HG03354 (cell line): ENCODE data around the gene C1R.

ENCODE experiments used
- ATAC-seq: cut with Tn5 transposase; IDR thresholded peaks from one replicate; pipeline ENCODE4 v1.9.1; 2021; ENCODE audit warnings: mild to moderate bottlenecking; ENCODE audit not compliant: unreplicated experiment, poor library complexity, severe bottlenecking

The C1R gene

GRCh38 chr12:7092229-7092985 is at the start of gene C1R:
C1R (minus strand) TSS chr12:7092445; CDS start chr12:7092388, 57 bp downstream.
- ATAC-seq, result no peak

GRCh38 chr12:7141351-7142005 is 49.2 kb upstream of the C1R start:
- no peak for ATAC-seq

- ATAC-seq, result no peak
Measured at GRCh38 chr12:7139200-7139599, 47.0 kb upstream of the C1R start.

- no peak for ATAC-seq
Measured at GRCh38 chr12:7137908-7138307, 45.7 kb upstream of the C1R start.

GRCh38 chr12:7136676-7137075 is 44.4 kb upstream of the C1R start:
- ATAC-seq, result no peak

GRCh38 chr12:7136071-7136470 is 43.8 kb upstream of the C1R start:
- no peak for ATAC-seq

GRCh38 chr12:7134396-7135166 is 42.3 kb upstream of the C1R start:
- no peak for ATAC-seq

- ATAC-seq, result no peak
Measured at GRCh38 chr12:7131502-7131866, 39.2 kb upstream of the C1R start.

GRCh38 chr12:7130701-7131501 is 38.7 kb upstream of the C1R start:
- peak; percentile 46 for ATAC-seq

GRCh38 chr12:7129872-7130691 is 37.8 kb upstream of the C1R start, which contains the start of gene CLSTN3:
CLSTN3 (plus strand) TSS chr12:7130371; CDS start chr12:7130649, 278 bp downstream.
- ATAC-seq, result peak; percentile 81

GRCh38 chr12:7129287-7129871 is 37.1 kb upstream of the C1R start:
- no peak for ATAC-seq

- no peak for ATAC-seq
Measured at GRCh38 chr12:7128681-7129286, 36.5 kb upstream of the C1R start, which contains the start of gene RBP5. RBP5 (minus strand) TSS chr12:7128889; CDS start chr12:7128775, 114 bp downstream.

GRCh38 chr12:7127916-7128626 is 35.8 kb upstream of the C1R start:
- ATAC-seq, result no peak

- no peak for ATAC-seq
Measured at GRCh38 chr12:7125632-7126227, 33.5 kb upstream of the C1R start.

GRCh38 chr12:7123806-7124522 is 31.7 kb upstream of the C1R start:
- ATAC-seq, result no peak
